H9 (cell line): ENCODE measurements around the gene COL18A1. TPM values are rescaled to one million over a fixed set of nuclear protein-coding genes. Genes with fewer than 3 reads are reported as not detected.

Experiments used
- DNase-seq: peaks from one replicate; pipeline ENCODE4 v3.0.0-alpha.2; 2017
- H2AFZ ChIP-seq: one replicate; pipeline ENCODE4 v1.6.1; 2013; ENCODE audit warnings: mild to moderate bottlenecking, low read length, control low read depth, moderate library complexity
- H2AK5ac ChIP-seq: 2 replicates; pipeline ENCODE4 v1.6.1; 2013; ENCODE audit warnings: low read length, control low read depth, mixed read lengths; ENCODE audit not compliant: insufficient read length
- H2BK120ac ChIP-seq: one replicate; pipeline ENCODE4 v1.6.1; 2013; ENCODE audit warnings: low read depth, mild to moderate bottlenecking, low read length, control low read depth, inconsistent platforms; ENCODE audit not compliant: poor library complexity, severe bottlenecking
- H2BK12ac ChIP-seq: 2 replicates; pipeline ENCODE4 v1.6.1; 2013; ENCODE audit warnings: low read length, control low read depth, mixed read lengths, low read depth; ENCODE audit not compliant: insufficient read length
- H2BK15ac ChIP-seq: 2 replicates; pipeline ENCODE4 v1.6.1; 2013; ENCODE audit warnings: low read depth, low read length, control low read depth
- H2BK20ac ChIP-seq: one replicate; pipeline ENCODE4 v1.6.1; 2013; ENCODE audit warnings: low read depth, mild to moderate bottlenecking, low read length, control low read depth, inconsistent platforms; ENCODE audit not compliant: poor library complexity, severe bottlenecking
- H2BK5ac ChIP-seq: 2 replicates; pipeline ENCODE4 v1.6.1; 2013; ENCODE audit warnings: low read length, control low read depth, mixed read lengths; ENCODE audit not compliant: insufficient read length
- H3K14ac ChIP-seq: 2 replicates; pipeline ENCODE4 v1.6.1; 2013; ENCODE audit warnings: low read length, control low read depth; ENCODE audit not compliant: insufficient read depth
- H3K18ac ChIP-seq: 2 replicates; pipeline ENCODE4 v1.6.1; 2013; ENCODE audit warnings: low read depth, mild to moderate bottlenecking, mixed read lengths, low read length, control low read depth; ENCODE audit not compliant: insufficient read length
- H3K23ac ChIP-seq: 2 replicates; pipeline ENCODE4 v1.6.1; 2013; ENCODE audit warnings: low read length, control low read depth, mixed read lengths, low read depth; ENCODE audit not compliant: insufficient read length
- H3K23me2 ChIP-seq: 2 replicates; pipeline ENCODE4 v1.6.1; 2013; ENCODE audit warnings: low read depth, mild to moderate bottlenecking, mixed read lengths, low read length, control low read depth; ENCODE audit not compliant: insufficient read length, poor library complexity, severe bottlenecking
- H3K27ac ChIP-seq: 2 replicates; pipeline ENCODE4 v1.5.1; 2013; ENCODE audit warnings: low read length, control low read depth, mixed read lengths, low read depth; ENCODE audit not compliant: insufficient read length
- H3K27me3 ChIP-seq: 2 replicates; pipeline ENCODE4 v1.6.1; 2013; ENCODE audit warnings: low read length, control low read depth, inconsistent platforms; ENCODE audit not compliant: insufficient read depth
- H3K4ac ChIP-seq: 2 replicates; pipeline ENCODE4 v1.6.1; 2013; ENCODE audit warnings: low read depth, mild to moderate bottlenecking, control low read depth, inconsistent platforms, low read length, moderate library complexity
- H3K4me1 ChIP-seq: 2 replicates; pipeline ENCODE4 v1.6.1; 2013; ENCODE audit warnings: low read length, control low read depth, inconsistent platforms; ENCODE audit not compliant: insufficient read depth
- H3K4me2 ChIP-seq: 2 replicates; pipeline ENCODE4 v1.6.1; 2013; ENCODE audit warnings: low read length, control low read depth, mixed read lengths; ENCODE audit not compliant: insufficient read length, insufficient read depth
- H3K56ac ChIP-seq: 2 replicates; pipeline ENCODE4 v1.6.1; 2013; ENCODE audit warnings: low read depth, mild to moderate bottlenecking, mixed read lengths, low read length, control low read depth; ENCODE audit not compliant: insufficient read length
- H3K79me1 ChIP-seq: 2 replicates; pipeline ENCODE4 v1.6.1; 2013; ENCODE audit warnings: low read depth, mild to moderate bottlenecking, moderate library complexity, low read length, control low read depth, inconsistent platforms; ENCODE audit not compliant: insufficient read depth, poor library complexity, severe bottlenecking
- H3K79me2 ChIP-seq: 2 replicates; pipeline ENCODE4 v1.6.1; 2013; ENCODE audit warnings: low read length, control low read depth, inconsistent platforms; ENCODE audit not compliant: insufficient read depth
- H3K9ac ChIP-seq: 2 replicates; pipeline ENCODE4 v1.6.1; 2013; ENCODE audit warnings: low read length, control low read depth, mixed read lengths; ENCODE audit not compliant: insufficient read length; ENCODE audit errors: extremely low read depth
- H3K9me3 ChIP-seq: one replicate; pipeline ENCODE4 v1.6.1; 2013; ENCODE audit warnings: low read depth, low read length, inconsistent platforms; ENCODE audit not compliant: control insufficient read depth
- H3T11ph ChIP-seq: one replicate; pipeline ENCODE4 v1.6.1; 2013; ENCODE audit warnings: mild to moderate bottlenecking, low read length, control low read depth, inconsistent platforms
- H4K20me1 ChIP-seq: one replicate; pipeline ENCODE4 v1.6.1; 2013; ENCODE audit not compliant: control insufficient read depth, insufficient read length, insufficient read depth
- H4K5ac ChIP-seq: 2 replicates; pipeline ENCODE4 v1.6.1; 2013; ENCODE audit warnings: low read depth, mild to moderate bottlenecking, mixed read lengths, low read length, control low read depth; ENCODE audit not compliant: insufficient read length
- H4K8ac ChIP-seq: replicated peaks from 2 replicates; pipeline ENCODE4 v1.6.1; 2013; ENCODE audit warnings: low read length, control low read depth, mixed read lengths, low read depth; ENCODE audit not compliant: insufficient read length
- H4K91ac ChIP-seq: 2 replicates; pipeline ENCODE4 v1.6.1; 2013; ENCODE audit warnings: low read depth, mild to moderate bottlenecking, moderate library complexity, mixed read lengths, low read length, control low read depth; ENCODE audit not compliant: insufficient read length
- H3K27ac Mint-ChIP-seq, 3 experiments: 2 replicates in 2 of 3; 3 replicates in 1 of 3; pipeline ENCODE4 v1.8.0; 2020 to 2021; ENCODE audit warnings: mixed read lengths in 3 of 3, mild to moderate bottlenecking in 1 of 3, moderate library complexity in 1 of 3
- H3K27me3 Mint-ChIP-seq: 2 replicates; pipeline ENCODE4 v1.8.0; 2021; ENCODE audit warnings: low read depth, mild to moderate bottlenecking, moderate library complexity, mixed read lengths
- H3K36me3 Mint-ChIP-seq, 3 experiments: 2 replicates in 2 of 3; 3 replicates in 1 of 3; pipeline ENCODE4 v1.8.0; 2020 to 2021; ENCODE audit warnings: low read depth in 3 of 3, mixed read lengths in 3 of 3; ENCODE audit not compliant: insufficient read depth in 1 of 3
- H3K4me1 Mint-ChIP-seq, 2 experiments: 2 replicates each; pipeline ENCODE4 v1.8.0; 2020; ENCODE audit warnings: mixed read lengths in 2 of 2
- H3K4me3 Mint-ChIP-seq, 2 experiments: 2 replicates in 1 of 2; 3 replicates in 1 of 2; pipeline ENCODE4 v1.8.0; 2020 to 2021; ENCODE audit warnings: mild to moderate bottlenecking in 2 of 2, mixed read lengths in 2 of 2, moderate library complexity in 1 of 2
- H3K9me3 Mint-ChIP-seq, 2 experiments: 2 replicates in 1 of 2; 3 replicates in 1 of 2; pipeline ENCODE4 v1.8.0; 2020; ENCODE audit warnings: mild to moderate bottlenecking in 2 of 2, mixed read lengths in 2 of 2, moderate library complexity in 1 of 2
- WGBS: extraction: QIAGEN DNeasy Blood & Tissue Kit; methylation state at CpG from one replicate; pipeline ENCODE4 v1.1.7; 2013; ENCODE audit warnings: missing lambda C conversion rate, low lambda C conversion rate, mixed read lengths; ENCODE audit not compliant: insufficient read length; ENCODE audit errors: extremely low coverage; 5-methylcytosine and 5-hydroxymethylcytosine counted together
- total RNA-seq: library from RNA; stranded (reverse); gene quantifications from 2 replicates; pipeline ENCODE4 v1.2.1, GENCODE V29; 2021
- TF ChIP-seq, protein P1 (sequence below): fragments of 200-600 bp; sonication (generic); conservative IDR thresholded peaks from 3 replicates; pipeline ENCODE4 v1.8.0; 2021; ENCODE audit warnings: antibody characterized with exemption, mild to moderate bottlenecking

The COL18A1 gene
- total RNA-seq, 1 experiment from 2014 or later = 232 TPM

GRCh38 chr21:45457832-45458172 is 52.8 kb downstream of the COL18A1 start:
- Mint-ChIP-seq H3K9me3 (peaks cover 15 to 17% of the 10 kb centered on the region in 2 experiments), H3K36me3 (peaks cover 32 to 37% (median 36%) of the 10 kb centered on the region in 3 experiments)
- no peak overlapping the region for H3K4ac ChIP-seq

More at GRCh38 chr21:45457832-45458172, 52.8 kb downstream of the COL18A1 start:
- Histone ChIP-seq H2AK5ac (no peak overlapping the region), H3K4me2 (no peak overlapping the region), H3K9me3 (no peaks in the 10 kb centered on the region), H3K79me1 (peaks cover 2% of the 10 kb centered on the region), H3K14ac (peak overlapping the region; percentile 35; the same call in 1 of the 2 replicates), H2BK5ac (no peak overlapping the region), H2BK120ac (no peak overlapping the region), H3K18ac (no peak overlapping the region), H4K5ac (no peak overlapping the region), H3K23me2 (no peaks in the 10 kb centered on the region), H4K91ac (no peak overlapping the region), H3K9ac (no peak overlapping the region), H2AFZ (no peak overlapping the region), H3K4me1 (no peaks in the 10 kb centered on the region), H2BK15ac (no peak overlapping the region), H2BK12ac (no peak overlapping the region), H3K56ac (no peak overlapping the region), H2BK20ac (no peak overlapping the region), H4K20me1 (no peaks in the 10 kb centered on the region), H3T11ph (no peak overlapping the region), H4K8ac (no peak overlapping the region), H3K27ac (no peak overlapping the region), H3K79me2 (peaks cover 6% of the 10 kb centered on the region; the same call in 1 of the 2 replicates), H3K27me3 (no peaks in the 10 kb centered on the region), H3K23ac (no peak overlapping the region)
- no peak overlapping the region for H3K4me3 Mint-ChIP-seq
- H3K27me3 Mint-ChIP-seq = no peaks in the 10 kb centered on the region
- H3K27ac Mint-ChIP-seq = peak overlapping the region in 1 of 3 experiments; percentile 83; a peak in 1 of 7 replicates
- H3K4me1 Mint-ChIP-seq = peaks cover 8 to 18% of the 10 kb centered on the region in 2 experiments
- DNase-seq = no peak
- no CpG with 5 or more reads among the region's 9 CpGs for WGBS
- TF ChIP-seq, protein P1, sequence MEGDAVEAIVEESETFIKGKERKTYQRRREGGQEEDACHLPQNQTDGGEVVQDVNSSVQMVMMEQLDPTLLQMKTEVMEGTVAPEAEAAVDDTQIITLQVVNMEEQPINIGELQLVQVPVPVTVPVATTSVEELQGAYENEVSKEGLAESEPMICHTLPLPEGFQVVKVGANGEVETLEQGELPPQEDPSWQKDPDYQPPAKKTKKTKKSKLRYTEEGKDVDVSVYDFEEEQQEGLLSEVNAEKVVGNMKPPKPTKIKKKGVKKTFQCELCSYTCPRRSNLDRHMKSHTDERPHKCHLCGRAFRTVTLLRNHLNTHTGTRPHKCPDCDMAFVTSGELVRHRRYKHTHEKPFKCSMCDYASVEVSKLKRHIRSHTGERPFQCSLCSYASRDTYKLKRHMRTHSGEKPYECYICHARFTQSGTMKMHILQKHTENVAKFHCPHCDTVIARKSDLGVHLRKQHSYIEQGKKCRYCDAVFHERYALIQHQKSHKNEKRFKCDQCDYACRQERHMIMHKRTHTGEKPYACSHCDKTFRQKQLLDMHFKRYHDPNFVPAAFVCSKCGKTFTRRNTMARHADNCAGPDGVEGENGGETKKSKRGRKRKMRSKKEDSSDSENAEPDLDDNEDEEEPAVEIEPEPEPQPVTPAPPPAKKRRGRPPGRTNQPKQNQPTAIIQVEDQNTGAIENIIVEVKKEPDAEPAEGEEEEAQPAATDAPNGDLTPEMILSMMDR = no peak
